ENCODE data around the gene YTHDF2.

YTHDF2 gene

GRCh38 chr1:28718586-28719331, 18.0 kb upstream of the YTHDF2 start:
- no peak overlapping the region for H3K27ac ChIP-seq (ENCODE audit: extremely low read depth, low read depth, low read length)
- H3K9me3 ChIP-seq (ENCODE audit: control insufficient read depth, insufficient read depth, low read depth, low read length) = no peaks in the 10 kb centered on the region
- peaks cover 0 to 14% of the 10 kb centered on the region in 2 experiments; a peak in 1 of 3 replicates for H3K36me3 ChIP-seq (ENCODE audit: control insufficient read depth in 2 of 2, insufficient read depth in 1 of 2, low read length in 2 of 2)
- ChIA-PET CTCF (interaction anchor here (0.7 to 1.3 kb wide), 5 partner anchors 17 to 159 kb away, joined by 3 to 4 read pairs (median 3); partner anchors contain the start of gene YTHDF2), POLR2A (interaction anchor here (0.6 to 1.2 kb wide), 3 partner anchors 18 to 70 kb away, joined by 3 to 9 read pairs (median 4); partner anchors contain the start of genes RNU11 and YTHDF2)
- no peak overlapping the region for H3K4me3 ChIP-seq (ENCODE audit: low read depth, low read length)
- no peaks in the 10 kb centered on the region for H3K4me1 ChIP-seq (ENCODE audit: control insufficient read depth, insufficient read depth, low read length)
- no peak for TF ChIP-seq GLIS1 (tag by site-specific recombination; IDR thresholded peaks at IDR 0.05)
- 0 out of 2 replicates have a peak, but pooled peaks have one; percentile 22 for TF ChIP-seq ZBTB8A (tag by site-specific recombination; IDR thresholded peaks at IDR 0.05)
- no peak for TF ChIP-seq YY2 (tag by site-specific recombination; IDR thresholded peaks at IDR 0.05)
- no peak for TF ChIP-seq ZBTB1 (tag by site-specific recombination; IDR thresholded peaks at IDR 0.05)
- no peak for TF ChIP-seq ZNF157 (tag by site-specific recombination; IDR thresholded peaks at IDR 0.05)
- no peak for TF ChIP-seq ZNF416 (tag by site-specific recombination; IDR thresholded peaks at IDR 0.05)
- 0 out of 2 replicates have a peak, but pooled peaks have one; percentile 10 for TF ChIP-seq PRDM10 (tag by site-specific recombination; IDR thresholded peaks at IDR 0.05)
- TF ChIP-seq KLF17 (tag by site-specific recombination; IDR thresholded peaks at IDR 0.05) = no peak

GRCh38 chr1:28719332-28719619, 17.5 kb upstream of the YTHDF2 start:
- H3K9me3 ChIP-seq (ENCODE audit: control insufficient read depth, insufficient read depth, low read depth, low read length) = no peaks in the 10 kb centered on the region
- CTCF ChIA-PET = interaction anchor here (1.1 to 1.2 kb wide), 2 partner anchors 17 to 158 kb away, joined by 3 read pairs; partner anchors contain the start of gene YTHDF2
- H3K27ac ChIP-seq (ENCODE audit: extremely low read depth, low read depth, low read length) = no peak overlapping the region

More at GRCh38 chr1:28719332-28719619, 17.5 kb upstream of the YTHDF2 start:
- no peak for TF ChIP-seq REPIN1 (tag by site-specific recombination; IDR thresholded peaks at IDR 0.05; ENCODE audit: low read depth)
- no peak for TF ChIP-seq GLI4 (tag by site-specific recombination; IDR thresholded peaks at IDR 0.05)
- TF ChIP-seq ZBTB1 (tag by site-specific recombination; IDR thresholded peaks at IDR 0.05) = no peak
- TF ChIP-seq ZNF324 (tag by site-specific recombination; IDR thresholded peaks at IDR 0.05) = no peak
- no peak for TF ChIP-seq ELK4 (IDR thresholded peaks at IDR 0.05; ENCODE audit: borderline replicate concordance, low read depth, low read length)
- TF ChIP-seq ZNF560 (tag by site-specific recombination; IDR thresholded peaks at IDR 0.05; ENCODE audit: borderline replicate concordance) = no peak
- no peak for TF ChIP-seq ZNF48 (tag by site-specific recombination; IDR thresholded peaks at IDR 0.05)
- no peak for TF ChIP-seq ZBTB26 (tag by site-specific recombination; optimal IDR thresholded peaks at IDR 0.05)
- no peak for TF ChIP-seq ZNF416 (tag by site-specific recombination; IDR thresholded peaks at IDR 0.05)
- TF ChIP-seq ZNF266 (tag by site-specific recombination; IDR thresholded peaks at IDR 0.05; ENCODE audit: low read depth) = no peak
- TF ChIP-seq ZNF223 (tag by site-specific recombination; IDR thresholded peaks at IDR 0.05) = no peak
- TF ChIP-seq ZNF654 (tag by site-specific recombination; IDR thresholded peaks at IDR 0.05; ENCODE audit: low read depth) = no peak
- no peak for TF ChIP-seq ZNF544 (tag by site-specific recombination; IDR thresholded peaks at IDR 0.05)
- TF ChIP-seq OSR2 (tag by site-specific recombination; IDR thresholded peaks at IDR 0.05) = no peak
- TF ChIP-seq ZNF274 (IDR thresholded peaks at IDR 0.05; ENCODE audit: low read length) = no peak
- TF ChIP-seq ZNF274 (tag by site-specific recombination; IDR thresholded peaks at IDR 0.05; ENCODE audit: borderline replicate concordance) = no peak
- no peak for TF ChIP-seq PRDM4 (tag by site-specific recombination; IDR thresholded peaks at IDR 0.05)
- no peak overlapping the region for H3K4me3 ChIP-seq (ENCODE audit: low read depth, low read length)
- H3K36me3 ChIP-seq (ENCODE audit: control insufficient read depth in 2 of 2, insufficient read depth in 1 of 2, low read length in 2 of 2) = peaks cover 0 to 9% of the 10 kb centered on the region in 2 experiments; a peak in 2 of 3 replicates
- no peaks in the 10 kb centered on the region for H3K4me1 ChIP-seq (ENCODE audit: control insufficient read depth, insufficient read depth, low read length)
- POLR2A ChIA-PET = interaction anchor here (0.6 to 1.2 kb wide), 2 partner anchors 17 to 27 kb away, joined by 4 to 9 read pairs; partner anchors contain the start of gene YTHDF2
